CD14-positive monocyte (primary cell): ENCODE results near the gene PSKH1. TPM values are rescaled to one million over a fixed set of nuclear protein-coding genes. Genes with fewer than 3 reads are reported as not detected.

Experiments
- DNase-seq, 3 donors: peaks; one replicate each; pipeline ENCODE4 v3.0.0-alpha.2; 2011 to 2022
- H2AFZ ChIP-seq: 2 replicates; pipeline ENCODE4 v1.6.0; 2012; ENCODE audit warnings: mild to moderate bottlenecking, low read depth, low read length, inconsistent platforms; ENCODE audit not compliant: insufficient read depth, poor library complexity, severe bottlenecking
- H3K27ac ChIP-seq, 2 donors: 1 replicate in 1 of 2; 2 replicates in 1 of 2; pipeline ENCODE4 v1.5.1; 2012 to 2013; ENCODE audit warnings: low read length in 2 of 2, control low read depth in 1 of 2, inconsistent platforms in 1 of 2, low read depth in 1 of 2, mild to moderate bottlenecking in 1 of 2
- H3K27me3 ChIP-seq, 2 donors: one replicate each; pipeline versions ENCODE4 v1.6.0 to v1.6.1; 2011 to 2013; ENCODE audit warnings: low read length in 2 of 2; ENCODE audit not compliant: control insufficient read depth in 2 of 2, insufficient read depth in 2 of 2
- H3K36me3 ChIP-seq, 2 donors: replicated peaks in 1 of 2; 1 replicate in 1 of 2; 2 replicates in 1 of 2; pipeline versions ENCODE4 v1.5.1 to v1.6.1; 2012 to 2013; ENCODE audit warnings: low read length in 2 of 2, control low read depth in 1 of 2, inconsistent platforms in 1 of 2, mild to moderate bottlenecking in 1 of 2; ENCODE audit not compliant: insufficient read depth in 2 of 2, control insufficient read depth in 1 of 2
- H3K4me1 ChIP-seq, 2 donors: 1 replicate in 1 of 2; 2 replicates in 1 of 2; pipeline versions ENCODE4 v1.5.1 to v1.6.1; 2012 to 2013; ENCODE audit warnings: low read length in 2 of 2, control low read depth in 1 of 2, inconsistent platforms in 1 of 2, mild to moderate bottlenecking in 1 of 2, moderate library complexity in 1 of 2; ENCODE audit not compliant: insufficient read depth in 2 of 2, control insufficient read depth in 1 of 2
- H3K4me2 ChIP-seq: replicated peaks from 2 replicates; pipeline ENCODE3; 2012; ENCODE audit warnings: low read length, moderate library complexity, mild to moderate bottlenecking; ENCODE audit not compliant: poor library complexity, severe bottlenecking; ENCODE audit errors: extremely low read depth
- H3K4me3 ChIP-seq, 3 experiments: fragments of 200-600 bp in 1 of 3; sonication (generic) in 1 of 3; replicated peaks in 1 of 3; 1 replicate in 2 of 3; 2 replicates in 1 of 3; pipeline ENCODE4 v1.5.1; 2011 to 2013; ENCODE audit warnings: low read length in 3 of 3, mild to moderate bottlenecking in 3 of 3, control low read depth in 2 of 3, low read depth in 2 of 3, inconsistent platforms in 1 of 3, moderate library complexity in 1 of 3
- H3K79me2 ChIP-seq: 2 replicates; pipeline ENCODE4 v1.6.0; 2012; ENCODE audit warnings: mild to moderate bottlenecking, control low read depth, inconsistent platforms, low read length, moderate library complexity; ENCODE audit not compliant: insufficient read depth
- H3K9ac ChIP-seq: 2 replicates; pipeline ENCODE4 v1.6.0; 2017; ENCODE audit warnings: low read length, mild to moderate bottlenecking; ENCODE audit not compliant: insufficient read depth, poor library complexity, severe bottlenecking
- H3K9me3 ChIP-seq, 2 donors: replicated peaks in 1 of 2; 1 replicate in 1 of 2; 2 replicates in 1 of 2; pipeline versions ENCODE4 v1.5.1 to v1.6.1; 2012 to 2013; ENCODE audit warnings: low read length in 2 of 2, control low read depth in 1 of 2; ENCODE audit not compliant: control insufficient read depth in 1 of 2, insufficient read depth in 1 of 2
- H4K20me1 ChIP-seq: 2 replicates; pipeline ENCODE4 v1.6.0; 2012; ENCODE audit warnings: mild to moderate bottlenecking, low read length, control low read depth, moderate library complexity; ENCODE audit not compliant: insufficient read depth
- H3K27ac Mint-ChIP-seq, 7 donors: one replicate each; pipeline ENCODE4 v1.8.0; 2020; ENCODE audit warnings: mild to moderate bottlenecking in 7 of 7, mixed read lengths in 7 of 7, moderate library complexity in 6 of 7, inconsistent platforms in 2 of 7
- H3K27me3 Mint-ChIP-seq, 3 donors: one replicate each; pipeline ENCODE4 v1.8.0; 2021 to 2022; ENCODE audit warnings: low read depth in 3 of 3, mild to moderate bottlenecking in 3 of 3, mixed read lengths in 3 of 3, moderate library complexity in 3 of 3, inconsistent platforms in 1 of 3
- H3K36me3 Mint-ChIP-seq, 2 donors: one replicate each; pipeline ENCODE4 v1.8.0; 2020; ENCODE audit warnings: mixed read lengths in 2 of 2, inconsistent platforms in 1 of 2, mild to moderate bottlenecking in 1 of 2
- H3K4me1 Mint-ChIP-seq: one replicate; pipeline ENCODE4 v1.8.0; 2020; ENCODE audit warnings: mild to moderate bottlenecking, mixed read lengths
- H3K4me3 Mint-ChIP-seq, 2 donors: one replicate each; pipeline ENCODE4 v1.8.0; 2020; ENCODE audit warnings: mild to moderate bottlenecking in 2 of 2, mixed read lengths in 2 of 2, moderate library complexity in 1 of 2
- H3K9me3 Mint-ChIP-seq, 7 donors: one replicate each; pipeline ENCODE4 v1.8.0; 2020 to 2022; ENCODE audit warnings: mixed read lengths in 7 of 7, mild to moderate bottlenecking in 6 of 7, moderate library complexity in 6 of 7, inconsistent platforms in 2 of 7
- WGBS: methylation state at CpG from one replicate; pipeline ENCODE4 v1.1.5; 2013; ENCODE audit warnings: missing lambda C conversion rate; ENCODE audit not compliant: insufficient coverage; 5-methylcytosine and 5-hydroxymethylcytosine counted together
- intact Hi-C, 2 donors: fragments of 100-400 bp; cut with micrococcal nuclease; formaldehyde crosslinking; loops; one replicate each; pipeline versions ENCODE4 v1.15.0 to v1.15.1; 2023
- polyA plus RNA-seq, 3 donors: library from polyadenylated mRNA; depleted of rRNA in 1 of 3; unstranded in 2 of 3; stranded (reverse) in 1 of 3; fragments of 300-500 nt in 2 of 3; fragments of >200 nt in 1 of 3; fragmentation: Illumina TruSeq in 2 of 3; gene quantifications; 1 replicate in 2 of 3; 2 replicates in 1 of 3; pipeline ENCODE4 v1.2.3, GENCODE V29; 2012 to 2021
- TF ChIP-seq, protein P1 (sequence below): fragments of 200-600 bp; IDR thresholded peaks from one replicate; pipeline ENCODE4 v1.8.0; 2022; ENCODE audit warnings: antibody characterized with exemption, mild to moderate bottlenecking

The PSKH1 gene
- polyA plus RNA-seq, 3 donors = 11.0 to 19.7 (median 16.8) TPM

DNA sequence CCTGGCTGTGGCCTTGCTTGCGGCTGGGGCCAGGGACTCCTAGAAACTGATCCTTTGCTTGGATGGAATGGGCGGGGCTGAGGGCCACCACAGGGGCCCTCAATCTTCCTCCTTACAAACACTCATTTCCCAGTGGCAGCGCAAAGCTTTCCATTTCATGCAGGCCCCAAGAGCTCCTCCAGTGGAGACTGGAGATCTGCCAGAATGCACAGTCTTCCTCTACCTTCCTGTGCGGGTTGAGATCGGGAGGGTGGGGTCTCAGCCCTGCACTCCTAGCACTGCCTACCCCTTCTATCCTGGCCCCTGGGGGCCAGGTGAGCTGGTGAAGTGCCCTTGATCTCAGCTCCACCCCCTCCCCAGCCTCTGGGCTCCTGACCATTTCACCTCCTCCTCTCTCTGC, 6.7 kb upstream of the PSKH1 start:
- Mint-ChIP-seq H3K4me3 (no peak overlapping the region), H3K9me3 (no peaks in the 10 kb centered on the region), H3K27me3 (peaks cover 0 to 2% (median 2%) of the 10 kb centered on the region in 3 donors), H3K27ac (peak overlapping the region in 1 of 7 donors; percentile 68), H3K36me3 (peaks cover 36 to 62% of the 10 kb centered on the region in 2 donors), H3K4me1 (no peaks in the 10 kb centered on the region)
- Histone ChIP-seq H2AFZ (no peak overlapping the region), H3K79me2 (no peaks in the 10 kb centered on the region), H3K9ac (no peak overlapping the region), H4K20me1 (peaks cover 3% of the 10 kb centered on the region), H3K4me2 (no peak overlapping the region), H3K27me3 (no peaks in the 10 kb centered on the region), H3K9me3 (no peaks in the 10 kb centered on the region), H3K4me1 (no peaks in the 10 kb centered on the region), H3K36me3 (peaks cover 50 to 58% of the 10 kb centered on the region in 2 donors), H3K4me3 (no peak overlapping the region), H3K27ac (no peak overlapping the region)
- TF ChIP-seq, protein P1, sequence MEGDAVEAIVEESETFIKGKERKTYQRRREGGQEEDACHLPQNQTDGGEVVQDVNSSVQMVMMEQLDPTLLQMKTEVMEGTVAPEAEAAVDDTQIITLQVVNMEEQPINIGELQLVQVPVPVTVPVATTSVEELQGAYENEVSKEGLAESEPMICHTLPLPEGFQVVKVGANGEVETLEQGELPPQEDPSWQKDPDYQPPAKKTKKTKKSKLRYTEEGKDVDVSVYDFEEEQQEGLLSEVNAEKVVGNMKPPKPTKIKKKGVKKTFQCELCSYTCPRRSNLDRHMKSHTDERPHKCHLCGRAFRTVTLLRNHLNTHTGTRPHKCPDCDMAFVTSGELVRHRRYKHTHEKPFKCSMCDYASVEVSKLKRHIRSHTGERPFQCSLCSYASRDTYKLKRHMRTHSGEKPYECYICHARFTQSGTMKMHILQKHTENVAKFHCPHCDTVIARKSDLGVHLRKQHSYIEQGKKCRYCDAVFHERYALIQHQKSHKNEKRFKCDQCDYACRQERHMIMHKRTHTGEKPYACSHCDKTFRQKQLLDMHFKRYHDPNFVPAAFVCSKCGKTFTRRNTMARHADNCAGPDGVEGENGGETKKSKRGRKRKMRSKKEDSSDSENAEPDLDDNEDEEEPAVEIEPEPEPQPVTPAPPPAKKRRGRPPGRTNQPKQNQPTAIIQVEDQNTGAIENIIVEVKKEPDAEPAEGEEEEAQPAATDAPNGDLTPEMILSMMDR = no peak
- no peak for DNase-seq
- 93% methylated on average over 4 of the region's 5 CpGs for WGBS
- intact Hi-C loops = loop anchor here (5.0 to 10.0 kb wide), 2 partner anchors 166 to 348 kb away; partner anchors contain the start of gene ESRP2 (in 1 of the 2)

DNA sequence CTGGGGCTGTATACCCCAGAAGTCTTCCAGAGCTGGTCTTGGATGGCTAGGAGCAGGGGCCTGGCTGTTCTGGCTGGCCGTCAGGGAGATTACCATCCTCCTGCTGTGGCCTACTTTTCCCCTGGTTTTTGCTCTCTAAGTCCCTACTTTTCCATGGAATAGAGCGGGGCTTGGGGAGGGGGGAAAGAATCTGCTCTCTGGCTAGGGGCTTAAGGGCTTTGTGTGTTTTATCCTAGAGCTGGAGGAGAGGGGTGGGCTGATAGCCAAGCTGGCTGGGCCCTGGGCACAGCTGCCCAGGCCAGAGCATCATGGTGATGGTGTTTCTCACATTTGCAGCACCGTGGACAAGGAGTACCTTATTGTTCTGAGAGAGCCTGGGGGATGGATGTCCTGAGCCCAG, 4.7 kb upstream of the PSKH1 start:
- Histone ChIP-seq H3K27me3 (no peaks in the 10 kb centered on the region), H3K4me2 (no peak overlapping the region), H4K20me1 (peaks cover 3% of the 10 kb centered on the region), H3K4me3 (no peak overlapping the region), H3K36me3 (peaks cover 31 to 39% of the 10 kb centered on the region in 2 donors), H3K9ac (no peak overlapping the region), H3K4me1 (peaks cover 6 to 8% of the 10 kb centered on the region in 2 donors), H3K9me3 (no peaks in the 10 kb centered on the region), H3K27ac (no peak overlapping the region), H2AFZ (no peak overlapping the region), H3K79me2 (peaks cover 2% of the 10 kb centered on the region)
- Mint-ChIP-seq H3K4me1 (peaks cover 6% of the 10 kb centered on the region), H3K36me3 (peaks cover 17 to 43% of the 10 kb centered on the region in 2 donors), H3K4me3 (no peak overlapping the region), H3K27me3 (peaks cover 0 to 2% (median 2%) of the 10 kb centered on the region in 3 donors), H3K27ac (peak overlapping the region in 1 of 7 donors; percentile 41), H3K9me3 (no peaks in the 10 kb centered on the region)
- TF ChIP-seq, protein P1 = no peak
- no peak for DNase-seq
- WGBS = 100% methylated on average over 1 of the region's 3 CpGs
- intact Hi-C loops = loop anchor here (5.0 to 10.0 kb wide), 2 partner anchors 164 to 346 kb away; partner anchors contain the start of gene ESRP2 (in 1 of the 2)
